Skeletal muscle cell (primary cell): Measurements from ENCODE around the gene MEI1.
"Not testable (repeated sequence)": the region's sequence is repeated elsewhere in the genome, so short reads cannot be mapped to it uniquely, and the experiment has no call there.

ENCODE experiments used
- DNase-seq: peaks from one replicate; pipeline ENCODE4 v3.0.0-alpha.2; 2010; ENCODE audit warnings: low read depth
- H3K4me3 ChIP-seq: 2 replicates; pipeline ENCODE4 v1.5.1; 2011; ENCODE audit warnings: low read depth, mild to moderate bottlenecking, control low read depth, low read length, moderate library complexity

Gene MEI1

DNA sequence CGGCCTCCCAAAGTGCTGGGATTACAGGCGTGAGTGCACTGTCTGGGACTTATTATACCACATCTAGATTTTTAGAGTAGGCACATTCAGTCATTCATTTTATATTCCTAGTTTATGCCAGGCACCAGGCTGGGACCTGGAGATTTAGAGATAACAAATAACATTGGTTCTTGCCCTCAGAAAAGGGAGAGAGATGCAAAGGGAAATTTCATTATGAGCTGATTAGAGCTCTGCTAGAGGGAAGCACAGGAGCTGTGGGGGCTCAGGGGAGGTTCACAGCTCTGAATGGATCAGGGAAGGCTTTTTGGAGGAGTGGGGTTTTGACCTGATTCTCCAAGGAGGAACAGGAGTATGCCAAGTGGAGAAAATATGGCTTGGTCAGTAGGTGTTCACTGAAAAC lies 32.3 kb downstream of the MEI1 start:
- no peak overlapping the region for H3K4me3 ChIP-seq

DNA sequence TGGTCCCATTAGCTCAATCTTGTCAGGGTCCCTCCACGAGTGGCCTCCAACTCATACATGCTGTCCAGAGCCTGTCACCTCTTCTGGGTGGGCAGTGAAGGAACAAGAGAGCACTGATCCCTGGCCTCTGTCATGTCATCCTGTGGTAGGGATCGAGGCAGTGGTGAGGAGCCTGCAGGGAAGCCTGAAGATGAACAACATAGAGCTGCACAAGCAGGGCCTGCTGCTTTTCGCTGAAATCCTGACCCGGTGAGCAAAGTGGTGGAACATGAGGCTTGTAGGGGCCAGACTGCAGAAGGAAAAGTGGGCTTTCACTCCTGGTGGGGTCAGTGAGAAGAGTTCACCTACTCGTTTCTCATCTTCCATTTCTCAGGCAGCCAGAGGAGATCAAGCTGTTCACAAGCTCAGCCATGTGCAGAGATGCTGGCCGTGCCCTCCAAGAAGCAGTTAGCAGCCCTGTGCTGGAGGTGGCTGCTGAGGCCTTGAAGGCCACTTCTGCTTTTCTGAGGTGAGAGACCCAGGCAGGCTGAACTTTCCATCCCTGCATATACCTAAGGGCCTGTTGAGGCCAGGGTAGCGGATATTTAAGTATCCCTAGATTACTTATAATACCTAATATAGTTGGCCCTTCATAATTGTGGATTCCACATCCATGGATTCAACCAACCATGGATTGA lies 32.9 kb downstream of the MEI1 start:
- H3K4me3 ChIP-seq = no peak overlapping the region
- no peak for DNase-seq

More for the DNA sequence above, 32.3 kb downstream of the MEI1 start:
- DNase-seq = no peak

DNA sequence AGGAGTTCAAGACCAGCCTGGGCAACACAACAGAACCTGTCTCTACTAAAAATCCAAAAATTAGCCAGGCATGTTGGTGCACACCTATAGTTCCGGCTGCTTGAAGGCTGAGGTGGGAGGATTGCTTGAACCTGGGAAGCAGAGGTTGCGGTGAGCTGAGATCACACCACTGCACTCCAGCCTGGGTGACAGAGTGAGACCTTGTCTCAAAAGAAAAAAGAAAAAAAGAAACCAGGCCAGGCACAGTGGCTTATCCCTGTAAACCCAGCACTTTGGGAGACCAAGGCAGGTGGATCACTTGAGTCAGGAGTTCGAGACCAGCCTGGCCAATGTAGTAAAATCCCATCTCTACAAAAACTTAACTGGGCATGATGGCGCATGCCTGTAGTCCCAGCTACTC lies 33.9 kb downstream of the MEI1 start:
- not testable (repeated sequence) for H3K4me3 ChIP-seq, DNase-seq

DNA sequence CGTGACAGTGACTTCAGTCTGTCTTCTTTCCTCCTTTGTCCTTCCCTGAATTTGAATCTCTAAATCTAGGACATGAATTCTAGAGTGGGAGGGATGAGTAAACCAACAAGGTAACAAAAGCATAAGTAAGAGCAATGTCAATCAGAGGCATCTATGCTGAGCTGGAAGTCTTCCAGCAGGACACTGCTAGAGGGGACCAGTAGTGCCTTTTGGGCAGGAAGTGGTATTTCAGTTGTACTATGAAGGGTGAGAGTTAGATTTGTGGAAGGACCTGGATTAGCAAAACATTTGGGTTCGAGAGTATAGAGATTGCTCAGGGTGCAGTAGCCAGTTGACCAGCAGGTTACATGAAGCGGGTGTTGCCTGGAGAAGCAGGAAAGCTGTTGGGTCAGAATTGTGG lies 40.3 kb downstream of the MEI1 start:
- DNase-seq = no peak
- H3K4me3 ChIP-seq = no peak overlapping the region

DNA sequence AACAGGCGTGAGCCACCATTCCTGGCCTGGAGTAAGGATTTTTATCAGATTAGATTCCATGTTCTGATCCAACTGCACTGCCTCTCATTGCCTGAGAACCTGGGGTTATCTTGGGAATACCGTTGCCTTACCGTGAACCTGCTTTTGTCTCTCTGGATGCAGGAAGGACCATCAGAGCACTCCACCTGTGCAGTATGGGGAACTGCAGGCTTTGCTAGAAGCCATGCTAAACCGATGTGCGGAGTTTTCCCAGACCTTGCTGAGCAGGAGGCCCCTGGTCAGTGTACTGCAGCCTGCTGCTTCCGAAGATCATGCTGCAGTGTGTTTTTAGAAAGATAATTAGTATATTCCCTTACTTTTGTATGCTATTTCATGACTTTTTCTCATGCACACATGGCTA lies 43.6 kb downstream of the MEI1 start:
- no peak for DNase-seq
- no peak overlapping the region for H3K4me3 ChIP-seq

DNA sequence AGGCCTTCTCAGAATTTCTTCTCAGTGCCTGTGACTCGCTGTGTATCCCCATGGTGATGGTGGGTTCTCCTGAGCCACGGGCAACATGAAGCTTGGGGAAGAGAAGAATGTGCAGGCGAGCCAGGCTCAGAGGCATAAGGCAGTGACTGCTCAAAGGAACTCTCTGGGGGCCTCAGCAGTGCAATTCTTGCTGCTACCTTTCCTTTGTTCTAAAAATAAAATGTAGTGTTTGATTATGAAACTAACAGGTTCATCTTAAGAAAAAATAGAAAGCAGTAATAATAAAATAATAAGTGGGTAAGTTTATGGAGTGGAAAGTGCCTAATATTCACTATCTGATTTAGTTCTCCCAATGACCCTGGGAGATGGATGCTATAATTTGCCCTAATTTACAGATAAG lies 46.7 kb downstream of the MEI1 start:
- no peak overlapping the region for H3K4me3 ChIP-seq
- no peak for DNase-seq

DNA sequence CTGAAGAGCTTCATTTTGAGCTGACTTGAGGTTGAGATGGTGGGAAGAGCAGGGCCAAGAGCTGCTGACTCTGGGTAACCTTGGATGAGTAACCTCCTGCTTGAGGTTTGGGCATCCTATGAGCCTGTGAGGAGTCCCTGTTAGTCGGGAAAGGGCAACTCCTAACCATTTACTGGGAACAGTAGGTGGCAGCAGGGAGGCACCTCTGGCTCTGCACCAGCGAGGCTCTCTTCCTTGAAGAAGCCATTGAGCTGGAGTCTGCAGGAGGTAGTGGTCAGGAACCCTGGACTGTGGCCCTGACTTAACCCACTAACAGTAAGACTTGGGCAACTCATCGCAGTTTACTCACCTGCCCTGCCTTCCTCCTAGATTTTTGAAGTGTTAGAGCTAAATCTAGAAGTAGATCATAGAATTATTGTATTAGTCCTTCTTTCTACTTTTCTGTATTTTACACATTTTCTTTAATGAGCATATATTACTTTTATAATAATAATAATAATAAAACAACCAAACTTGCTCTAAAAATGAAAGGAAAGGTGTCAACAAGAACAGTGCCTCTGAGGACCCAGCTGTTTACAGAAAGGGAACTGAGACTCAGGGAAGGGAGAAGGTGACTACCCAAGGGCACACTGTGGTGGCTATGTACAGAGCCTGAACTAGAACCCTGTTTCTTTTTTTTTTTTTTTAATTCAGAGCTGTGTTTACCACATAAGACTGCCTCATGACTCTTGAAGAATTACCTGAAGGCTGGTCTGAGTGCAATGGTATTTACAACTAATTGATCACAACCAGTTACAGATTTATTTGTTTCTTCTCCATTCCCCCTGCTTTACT lies 47.5 kb downstream of the MEI1 start:
- no peak overlapping the region for H3K4me3 ChIP-seq

DNA sequence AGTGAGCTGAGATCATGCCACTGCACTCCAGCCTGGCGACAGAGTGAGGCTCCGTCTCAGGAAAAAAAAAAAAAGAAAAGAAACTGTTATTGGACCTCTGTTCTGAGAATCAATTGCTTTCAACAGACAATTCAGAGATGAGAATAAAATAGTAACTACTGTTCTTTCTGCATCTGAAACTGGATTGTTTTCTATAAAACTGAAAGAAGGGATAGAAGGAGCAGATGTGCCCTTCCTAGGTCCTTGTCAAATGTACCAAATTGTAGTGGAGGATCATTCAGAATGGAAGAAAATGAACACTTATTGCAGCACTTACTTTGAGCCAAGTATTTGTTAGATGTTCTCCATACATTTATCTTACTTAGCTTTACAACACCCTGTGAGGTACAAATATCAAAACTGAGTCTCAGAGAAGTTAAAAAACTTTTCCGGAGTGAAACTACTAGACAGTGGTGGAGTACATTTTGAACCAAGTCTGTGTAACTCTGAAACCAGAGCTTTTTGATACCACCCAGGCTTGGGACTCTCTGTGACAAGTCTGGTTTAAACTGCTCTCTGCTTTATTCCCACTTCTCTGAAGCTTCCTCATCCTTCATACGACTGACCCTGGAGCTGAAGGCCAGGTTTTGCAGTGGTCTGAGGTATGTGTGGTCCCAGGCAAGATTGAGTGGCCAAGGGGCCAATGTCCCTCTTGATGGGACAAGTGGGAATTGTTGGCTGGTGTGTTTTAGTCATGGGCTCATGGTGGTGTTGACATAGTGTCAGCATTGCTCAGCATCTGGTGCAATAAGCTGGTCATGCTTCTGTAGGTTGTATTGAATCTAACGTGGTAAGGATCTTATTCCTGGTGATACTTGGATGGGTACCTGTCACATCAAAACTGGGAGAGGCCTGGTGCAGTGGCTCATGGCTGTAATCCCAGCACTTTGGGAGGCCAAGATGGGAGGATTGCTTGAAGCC lies 53.0 kb downstream of the MEI1 start:
- no peak overlapping the region for H3K4me3 ChIP-seq
- DNase-seq = no peak

More for the DNA sequence above, 47.5 kb downstream of the MEI1 start:
- DNase-seq = peak; percentile 45

DNA sequence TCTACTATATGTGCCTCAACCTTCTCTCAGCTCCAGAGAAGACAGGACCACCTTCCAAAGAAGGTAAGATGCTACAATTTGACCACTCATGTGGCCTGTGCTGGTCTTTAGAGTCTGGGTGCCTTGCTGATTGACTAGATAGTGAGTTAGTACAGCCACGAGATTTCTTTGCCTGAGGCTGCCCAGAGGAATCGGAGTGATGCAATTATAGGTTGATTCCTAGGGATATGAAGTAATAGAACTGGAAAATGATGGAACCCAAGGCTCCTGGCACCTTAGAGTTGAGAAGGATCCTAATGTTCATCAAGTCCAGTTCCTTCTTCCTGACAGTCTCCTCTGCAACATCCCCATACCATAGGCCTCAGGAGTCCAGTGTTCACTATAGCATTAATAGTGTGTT lies 54.7 kb downstream of the MEI1 start:
- DNase-seq = no peak
- no peak overlapping the region for H3K4me3 ChIP-seq

DNA sequence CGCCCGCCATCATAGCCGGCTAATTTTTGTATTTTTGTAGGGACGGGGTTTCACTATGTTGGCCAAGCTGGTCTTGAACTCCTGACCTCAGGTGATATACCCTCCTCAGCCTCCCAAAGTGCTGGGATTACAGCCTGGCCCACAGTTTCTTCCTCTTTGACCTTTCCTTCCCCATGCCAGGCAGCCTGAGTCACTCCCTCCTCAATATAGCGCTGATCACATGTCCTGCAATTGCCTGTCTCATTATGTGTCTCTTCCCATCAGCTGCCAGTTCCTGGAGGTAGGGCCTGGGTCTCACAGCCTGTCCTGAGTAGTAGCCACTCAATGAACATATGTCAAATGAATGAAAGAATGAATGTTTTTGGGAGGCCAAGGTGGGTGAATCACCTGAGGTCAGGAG lies 58.2 kb downstream of the MEI1 start:
- DNase-seq = no peak
- H3K4me3 ChIP-seq = no peak overlapping the region

DNA sequence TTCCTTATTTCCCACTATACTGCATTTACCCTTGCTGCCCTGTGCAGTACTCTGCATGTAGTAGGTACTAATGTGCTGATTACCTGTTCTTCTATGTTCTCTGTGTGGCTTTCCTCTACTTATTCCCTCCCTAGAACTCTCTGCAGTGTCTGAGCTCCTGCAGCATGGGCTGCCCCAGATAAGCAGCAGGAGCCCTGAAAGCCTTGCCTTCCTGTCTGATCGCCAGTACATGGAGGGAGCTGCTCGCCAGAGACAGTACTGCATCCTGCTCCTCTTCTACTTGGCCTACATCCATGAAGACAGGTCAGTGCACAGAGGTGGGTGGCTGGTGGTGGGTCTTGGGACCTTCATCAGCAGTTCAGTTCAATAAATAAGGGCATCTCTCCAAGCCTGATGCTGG lies 58.9 kb downstream of the MEI1 start:
- no peak for DNase-seq
- no peak overlapping the region for H3K4me3 ChIP-seq

DNA sequence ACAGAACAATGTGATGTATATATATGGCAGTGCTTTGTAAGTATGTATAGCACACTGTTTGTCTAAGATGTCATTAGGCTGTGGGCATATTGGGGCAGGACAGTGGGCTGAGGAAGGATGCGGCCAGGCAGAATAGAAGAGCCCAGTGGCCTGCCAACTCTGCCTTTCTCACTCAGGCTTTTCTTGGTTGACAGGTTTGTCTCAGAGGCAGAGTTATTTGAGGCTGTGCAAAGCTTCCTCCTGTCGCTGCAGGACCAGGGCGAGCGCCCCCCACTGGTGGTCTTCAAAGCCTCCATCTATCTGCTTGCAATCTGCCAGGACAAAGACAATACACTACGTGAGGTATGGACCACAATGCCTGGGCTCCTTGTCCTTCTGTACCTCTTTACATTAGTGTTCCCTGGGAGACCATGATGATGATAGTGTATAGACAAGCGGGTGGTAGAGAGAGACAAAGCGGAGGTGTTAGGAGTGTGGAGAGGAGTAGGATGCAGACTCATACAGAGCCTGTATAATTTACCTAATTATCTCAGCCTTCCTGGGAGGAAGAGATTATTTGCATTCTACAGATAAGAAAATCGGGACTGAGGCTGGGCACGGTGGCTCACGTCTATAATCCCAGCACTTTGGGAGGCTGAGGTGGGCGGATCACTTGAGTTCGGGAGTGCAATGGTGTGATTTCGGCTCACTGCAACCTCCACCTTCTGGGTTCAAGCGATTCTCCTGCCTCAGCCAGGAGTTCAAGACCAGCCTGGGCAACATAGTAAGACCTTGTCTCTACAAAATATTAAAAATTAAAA lies 63.9 kb downstream of the MEI1 start:
- DNase-seq = no peak
- no peak overlapping the region for H3K4me3 ChIP-seq

DNA sequence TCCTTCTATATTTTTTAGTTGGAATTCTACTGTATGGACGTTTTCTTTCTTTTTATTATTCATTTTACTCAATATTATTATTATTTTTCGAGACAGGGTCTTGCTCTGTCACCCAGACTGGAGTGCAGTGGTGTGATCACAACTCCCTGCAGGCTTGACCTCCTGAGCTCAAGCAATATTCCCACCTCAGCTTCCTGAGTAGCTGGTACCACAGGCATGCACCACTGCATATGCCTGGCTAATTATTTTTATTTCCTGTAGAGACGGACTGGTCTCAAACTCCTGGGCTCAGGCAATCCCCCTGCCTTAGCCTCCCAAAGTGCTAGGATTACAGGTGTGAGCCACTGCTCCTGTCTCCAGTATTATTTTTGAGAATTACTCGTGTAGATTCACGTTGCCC lies 67.2 kb downstream of the MEI1 start:
- no peak for DNase-seq

DNA sequence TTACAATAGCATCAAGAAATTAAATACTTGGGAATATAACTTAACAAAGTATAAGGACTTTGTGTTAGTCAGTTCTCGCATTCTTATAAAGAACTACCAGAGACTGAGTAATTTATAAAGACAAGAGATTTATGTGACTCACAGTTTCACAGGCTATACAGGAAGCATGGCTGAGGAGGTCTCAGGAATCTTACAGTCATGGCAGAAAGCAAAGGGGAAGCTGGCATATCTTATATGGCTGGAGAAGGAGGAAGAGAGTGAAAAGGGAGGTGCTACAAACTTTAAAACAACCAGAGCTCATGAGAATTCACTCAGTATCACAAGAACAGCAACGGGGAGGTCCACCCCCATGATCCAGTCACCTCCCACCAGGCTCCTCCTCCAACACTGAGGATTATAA lies 69.1 kb downstream of the MEI1 start:
- no peak for DNase-seq
- no peak overlapping the region for H3K4me3 ChIP-seq

More for the DNA sequence above, 67.2 kb downstream of the MEI1 start:
- H3K4me3 ChIP-seq = no peak overlapping the region

DNA sequence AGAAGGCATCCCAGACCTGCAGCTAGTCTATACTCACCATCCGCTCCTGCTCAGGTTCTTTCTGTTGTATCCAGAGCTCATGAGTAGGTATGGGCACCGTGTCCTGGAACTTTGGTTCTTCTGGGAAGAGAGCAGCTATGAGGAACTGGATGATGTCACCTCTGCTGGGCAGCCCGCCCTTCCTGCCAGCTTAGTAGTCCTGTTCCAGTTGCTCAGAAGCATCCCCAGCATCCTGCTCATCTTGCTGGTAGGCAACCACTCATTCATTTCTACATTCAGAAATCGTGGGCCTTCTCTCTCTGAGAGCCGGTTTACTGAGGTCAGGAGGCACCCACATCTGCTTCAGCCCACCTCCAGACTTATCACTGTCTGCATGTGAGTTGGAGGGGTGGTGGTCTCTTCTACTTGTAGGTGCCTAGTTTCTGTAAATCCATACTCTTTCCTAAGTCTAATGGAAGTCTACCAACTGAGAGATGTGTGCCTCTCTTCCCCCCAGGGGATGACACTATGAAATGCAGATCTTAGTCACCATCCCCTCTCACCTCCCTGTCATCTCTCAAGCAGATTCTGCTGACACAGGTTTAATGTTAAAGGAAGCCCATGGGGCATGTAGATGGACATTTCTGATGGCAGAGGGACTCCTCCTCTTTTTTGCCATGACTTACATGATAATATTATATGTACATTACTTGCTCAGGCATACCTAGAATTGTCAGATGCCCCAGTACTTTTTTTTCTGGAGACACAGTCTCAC lies 71.6 kb downstream of the MEI1 start:
- DNase-seq = no peak
- no peak overlapping the region for H3K4me3 ChIP-seq

DNA sequence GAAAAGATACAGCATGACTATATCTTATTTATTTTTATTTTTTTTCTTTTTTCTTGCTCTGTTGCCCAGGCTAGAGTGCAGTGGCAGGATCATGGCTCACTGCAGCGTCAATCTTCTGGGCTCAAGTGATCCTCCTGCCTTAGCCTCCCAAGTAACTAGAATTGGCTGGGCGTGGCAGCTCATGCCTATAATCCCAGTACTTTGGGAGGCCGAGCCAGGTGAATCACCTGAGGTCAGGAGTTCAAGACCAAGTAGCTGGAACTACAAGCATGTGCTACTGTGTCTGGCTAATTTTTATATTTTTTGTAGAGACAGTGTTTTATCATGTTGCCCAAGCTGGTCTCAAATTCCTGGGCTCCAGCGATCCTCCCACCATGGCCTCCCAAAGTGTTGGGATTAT lies 72.9 kb downstream of the MEI1 start:
- no peak for DNase-seq
- H3K4me3 ChIP-seq = no peak overlapping the region

DNA sequence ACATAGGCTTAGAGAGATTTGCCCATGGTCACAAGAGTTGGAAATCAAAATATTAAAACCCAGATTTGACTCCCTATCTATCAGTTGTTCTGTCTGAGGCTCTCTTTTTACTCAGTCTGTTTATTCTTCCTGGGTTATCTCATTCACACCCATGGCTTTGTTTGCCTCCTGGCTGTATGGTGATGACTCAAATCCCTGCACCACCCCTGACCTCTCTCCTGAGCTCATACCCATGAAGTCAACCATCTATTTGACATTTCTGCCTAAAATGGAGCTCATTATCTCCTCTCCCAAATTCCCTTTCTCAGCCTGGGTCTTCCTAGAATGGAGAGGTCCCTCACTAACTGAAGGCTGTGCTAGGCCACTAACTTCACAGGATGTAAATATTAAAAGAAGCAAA lies 73.3 kb downstream of the MEI1 start:
- DNase-seq = no peak
- H3K4me3 ChIP-seq = no peak overlapping the region

DNA sequence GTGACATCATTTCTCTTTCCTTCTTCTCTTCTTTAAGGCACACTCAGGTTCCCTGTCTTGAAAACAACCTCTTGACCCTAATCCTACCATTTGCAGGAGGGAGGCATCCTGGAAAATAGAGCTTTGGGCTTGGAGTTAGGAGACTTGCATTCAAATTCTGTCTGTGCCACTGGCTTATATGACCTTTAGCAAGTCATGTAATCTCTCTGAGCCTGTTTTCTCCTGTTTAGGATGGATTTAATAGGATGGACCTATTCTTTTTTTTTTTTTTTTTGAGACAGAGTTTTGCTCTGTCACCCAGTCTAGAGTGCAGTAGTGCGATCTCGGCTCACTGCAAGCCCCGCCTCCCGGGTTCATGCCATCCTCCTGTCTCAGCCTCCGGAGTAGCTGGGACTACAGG lies 76.0 kb downstream of the MEI1 start:
- DNase-seq = no peak
- no peak overlapping the region for H3K4me3 ChIP-seq

DNA sequence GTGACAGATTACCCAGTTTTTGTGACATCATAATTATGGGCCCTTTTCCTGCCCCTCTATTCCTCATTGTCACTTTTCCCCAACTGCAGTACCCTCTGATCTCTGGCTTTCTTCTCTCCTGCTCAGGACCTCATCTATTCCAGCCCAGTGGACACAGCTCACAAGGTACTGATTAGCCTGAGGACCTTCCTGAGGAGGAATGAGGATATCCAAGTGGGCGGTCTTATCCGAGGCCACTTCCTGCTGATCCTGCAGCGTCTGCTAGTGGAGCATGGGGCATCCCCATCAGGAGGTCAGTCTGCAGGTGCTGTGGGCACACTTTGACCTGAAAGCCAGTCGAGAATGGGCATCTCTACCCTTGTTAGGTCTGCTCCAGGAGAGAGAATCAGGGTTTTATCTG lies 76.7 kb downstream of the MEI1 start:
- DNase-seq = no peak
- no peak overlapping the region for H3K4me3 ChIP-seq
